Measurements from ENCODE around the gene YAP1.

The YAP1 gene

DNA sequence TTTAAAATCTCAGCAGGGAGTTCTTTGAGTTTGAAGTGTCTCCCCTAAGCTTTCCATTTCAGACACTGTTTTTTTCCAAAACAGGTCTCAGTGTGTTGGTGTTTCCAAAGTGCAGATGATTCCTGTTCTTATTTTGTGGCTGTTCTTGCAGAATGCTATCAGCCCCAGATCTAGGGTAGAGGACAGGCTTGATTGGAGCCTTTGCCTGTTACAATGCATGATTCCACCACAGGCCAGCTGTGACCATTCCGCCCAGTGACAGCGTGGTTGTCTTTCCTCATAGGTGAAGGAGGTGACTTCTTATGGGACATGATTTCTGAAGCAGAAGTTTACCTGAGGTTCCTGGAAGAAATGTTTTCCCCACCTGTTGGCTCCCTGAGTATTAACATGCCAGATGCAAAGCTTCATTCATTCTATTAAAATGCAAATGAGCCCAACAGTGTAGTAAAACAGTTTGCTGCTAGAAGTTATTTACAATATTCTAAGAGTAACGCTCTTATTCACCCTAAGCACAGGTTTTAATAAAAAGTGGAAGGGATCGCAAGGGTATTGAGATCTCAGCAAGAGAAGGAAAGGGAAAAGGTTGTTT lies 170.1 kb downstream of the YAP1 start:
- DNase-seq (ENCODE audit: low read depth) = no peak
